ENCODE data around the gene TAF11L9. TPM values are rescaled to one million over a fixed set of nuclear protein-coding genes. Genes with fewer than 3 reads are reported as not detected.

TAF11L9 gene
- not detected in 2 replicates for total RNA-seq

DNA sequence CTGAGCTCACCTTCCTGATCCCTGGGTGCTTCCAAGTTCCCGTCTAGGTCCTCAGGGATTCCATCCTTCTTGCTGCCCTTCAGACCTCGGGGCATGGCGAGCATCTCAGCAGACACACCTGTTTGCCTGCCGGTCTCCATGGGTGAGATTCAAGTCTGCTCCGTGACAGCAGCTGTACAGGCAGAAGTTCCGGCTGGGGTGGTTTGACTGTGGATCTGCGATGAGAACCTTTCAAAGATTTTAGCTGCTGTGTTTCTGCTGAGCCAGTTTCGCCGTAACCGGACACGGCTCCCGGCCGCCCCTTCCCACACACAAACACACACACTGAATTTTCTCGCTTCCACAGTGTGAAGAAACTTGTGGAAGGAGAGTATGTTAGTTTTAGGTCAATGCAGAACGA is at the start of gene TAF11L9:
TSS of gene TAF11L9 (minus strand) at position 140 of the 400 bp plus-strand sequence.

DNA sequence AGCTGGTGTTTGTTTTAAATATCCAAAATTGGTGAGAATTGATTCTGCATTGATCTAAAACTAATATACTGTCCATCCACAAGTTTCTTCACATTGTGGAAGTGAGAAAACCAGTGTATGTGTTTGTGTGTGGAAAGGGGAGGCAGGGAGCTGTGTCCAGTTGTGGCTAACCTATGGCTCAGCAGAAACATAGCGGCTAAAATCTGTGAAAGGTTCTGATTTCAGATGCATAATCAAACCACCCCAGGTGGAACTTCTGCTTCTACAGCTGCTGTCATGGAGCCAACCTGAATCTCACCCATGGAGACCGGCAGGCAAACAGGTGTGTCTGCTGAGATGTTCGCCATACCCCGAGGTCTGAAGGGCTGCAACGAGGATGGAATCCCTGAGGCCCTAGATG is 40.0 kb upstream of the TAF11L9 start, which contains the start of gene TAF11L14:
TSS of gene TAF11L14 (plus strand) at position 301 of the 400 bp plus-strand sequence.

GRCh38 chr5:17631788-17632187 is 37.6 kb upstream of the TAF11L9 start, which contains the start of gene TAF11L13:
Gene TAF11L13 (plus strand): TSS chr5:17632088.

DNA sequence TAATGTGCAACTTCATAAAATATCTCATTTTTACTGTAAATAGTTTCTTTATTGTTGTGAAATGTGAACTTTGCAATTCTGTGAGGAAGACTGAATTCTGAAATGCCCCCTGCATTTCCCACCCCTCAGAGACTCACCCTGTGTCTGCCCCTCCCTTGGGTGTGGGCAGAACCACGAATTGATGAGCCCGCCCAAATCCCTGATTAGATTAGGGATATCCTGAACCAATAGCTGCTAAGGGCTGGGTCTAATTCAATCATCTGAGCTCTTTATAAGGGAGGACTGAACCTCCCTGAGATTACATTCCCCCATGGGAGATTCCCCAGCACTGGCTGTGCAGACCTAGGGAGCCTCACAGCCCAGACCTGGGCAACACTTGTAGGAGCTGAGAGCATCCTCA is 15.9 kb upstream of the TAF11L9 start, which contains the start of gene TAF11L12:
TSS of gene TAF11L12 (plus strand) at position 301 of the 400 bp plus-strand sequence.

DNA sequence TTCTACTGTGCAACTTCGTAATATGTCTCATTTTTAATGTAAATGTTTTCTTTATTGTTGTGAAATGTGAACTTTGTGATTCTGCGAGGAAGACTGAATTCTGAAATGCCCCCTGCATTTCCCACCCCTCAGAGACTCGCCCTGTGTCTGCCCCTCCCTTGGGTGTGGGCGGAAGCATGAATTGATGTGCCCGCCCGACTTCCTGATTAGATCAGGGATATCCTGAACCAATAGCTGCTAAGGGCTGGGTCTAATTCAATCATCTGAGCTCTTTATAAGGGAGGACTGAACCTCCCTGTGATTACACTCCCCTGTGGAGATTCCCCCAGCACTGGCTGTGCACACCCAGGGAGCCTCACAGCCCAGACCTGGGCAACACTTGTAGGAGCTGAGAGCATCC is 9.7 kb upstream of the TAF11L9 start, which contains the start of gene TAF11L11:
TSS of gene TAF11L11 (plus strand) at position 304 of the 400 bp plus-strand sequence.

GRCh38 chr5:17597728-17598127 is 3.5 kb upstream of the TAF11L9 start, which contains the start of gene TAF11L10:
Gene TAF11L10 (minus strand): TSS chr5:17597828.

GRCh38 chr5:17590860-17591259 is 3.3 kb downstream of the TAF11L9 start, which contains the start of gene TAF11L8:
Gene TAF11L8 (minus strand): TSS chr5:17590960.

GRCh38 chr5:17585658-17586057 is 8.5 kb downstream of the TAF11L9 start, which contains the start of gene TAF11L7:
Gene TAF11L7 (minus strand): TSS chr5:17585758.

Other genes starting within 250 kb of the TAF11L9 start
- gene TAF11L2, start 96.2 kb downstream of the TAF11L9 start, total RNA-seq, result not detected in 2 replicates
- gene TAF11L3, start 76.0 kb downstream of the TAF11L9 start, total RNA-seq, result not detected in 2 replicates
- gene TAF11L4, start 72.6 kb downstream of the TAF11L9 start, total RNA-seq, result not detected in 2 replicates
- gene TAF11L5, start 69.2 kb downstream of the TAF11L9 start, total RNA-seq, result not detected in 2 replicates
- gene TAF11L6, start 65.7 kb downstream of the TAF11L9 start, total RNA-seq, result not detected in 2 replicates
- gene TAF11L7, start 8.6 kb downstream of the TAF11L9 start, total RNA-seq, result not detected in 2 replicates
- gene TAF11L8, start 3.4 kb downstream of the TAF11L9 start, total RNA-seq, result not detected in 2 replicates
- gene TAF11L10, start 3.4 kb upstream of the TAF11L9 start, total RNA-seq, result not detected in 2 replicates
- gene TAF11L11, start 9.8 kb upstream of the TAF11L9 start, total RNA-seq, result not detected in 2 replicates
- not detected in 2 replicates for gene TAF11L12, start 16.0 kb upstream of the TAF11L9 start, total RNA-seq
- not detected in 2 replicates for gene TAF11L13, start 37.7 kb upstream of the TAF11L9 start, total RNA-seq
- not detected in 2 replicates for gene TAF11L14, start 40.1 kb upstream of the TAF11L9 start, total RNA-seq